Peyer's patch (tissue), 4 donors: Measurements from ENCODE around the gene CADPS. TPM values are rescaled to one million over a fixed set of nuclear protein-coding genes. Genes with fewer than 3 reads are reported as not detected.

Experiments
- DNase-seq, 3 donors: peaks; one replicate each; pipeline ENCODE4 v3.0.0-alpha.2; 2017 to 2019
- H3K27ac ChIP-seq, 4 donors: fragments of 200-600 bp; sonication (generic); one replicate each; pipeline ENCODE4 v1.5.1; 2016 to 2019
- H3K27me3 ChIP-seq, 2 donors: fragments of 200-600 bp; sonication (generic); one replicate each; pipeline ENCODE4 v1.5.1; 2019
- H3K36me3 ChIP-seq, 3 donors: fragments of 200-600 bp; sonication (generic); one replicate each; pipeline ENCODE4 v1.5.1; 2016 to 2019
- H3K4me1 ChIP-seq, 4 donors: fragments of 200-600 bp; sonication (generic); one replicate each; pipeline ENCODE4 v1.5.1; 2016 to 2019
- H3K4me3 ChIP-seq, 4 donors: fragments of 200-600 bp; sonication (generic); 1 replicate in 3 of 4; 2 replicates in 1 of 4; pipeline ENCODE4 v1.5.1; 2016 to 2019; ENCODE audit warnings: mild to moderate bottlenecking in 1 of 4
- H3K9me3 ChIP-seq, 4 donors: fragments of 200-600 bp; sonication (generic); one replicate each; pipeline ENCODE4 v1.5.1; 2016 to 2019; ENCODE audit warnings: mild to moderate bottlenecking in 1 of 4
- CTCF ChIP-seq, 6 experiments: fragments of 450-650 bp in 4 of 6; fragments of 200-600 bp in 2 of 6; sonication (generic) in 1 of 6; IDR thresholded peaks; one replicate each; pipeline ENCODE4 v1.5.1; 2017 to 2019; ENCODE audit warnings: antibody characterized with exemption in 6 of 6, mild to moderate bottlenecking in 3 of 6, moderate library complexity in 1 of 6
- POLR2A ChIP-seq, 2 donors: fragments of 450-650 bp; IDR thresholded peaks; one replicate each; pipeline ENCODE4 v1.5.1; 2017; ENCODE audit warnings: antibody characterized with exemption in 2 of 2, mild to moderate bottlenecking in 2 of 2, moderate library complexity in 2 of 2
- total RNA-seq, 4 donors: library from RNA; depleted of rRNA; stranded (reverse); fragments of >200 nt; gene quantifications; one replicate each; pipeline ENCODE4 v1.1.0, GENCODE V29; 2016

CADPS gene
- total RNA-seq, 4 donors from 2014 or later: 6.4 to 29.7 (median 18.1) TPM

- Histone ChIP-seq H3K9me3 (no peaks in the 10 kb centered on the region), H3K27me3 (no peaks in the 10 kb centered on the region), H3K4me3 (no peak overlapping the region), H3K27ac (peak overlapping the region in 1 of 4 donors; percentile 20), H3K4me1 (peaks cover 0 to 20% (median 2%) of the 10 kb centered on the region in 4 donors), H3K36me3 (no peaks in the 10 kb centered on the region)
- DNase-seq: no peak
- TF ChIP-seq POLR2A (IDR thresholded peaks at IDR 0.05) (no peak), CTCF (IDR thresholded peaks at IDR 0.05) (no peak)
Measured at GRCh38 chr3:62918777-62919176, 43.6 kb upstream of the CADPS start.

GRCh38 chr3:62918131-62918530 lies 42.9 kb upstream of the CADPS start:
- Histone ChIP-seq H3K36me3 (no peaks in the 10 kb centered on the region), H3K27ac (peak overlapping the region in 1 of 4 donors; percentile 20), H3K27me3 (no peaks in the 10 kb centered on the region), H3K4me3 (no peak overlapping the region), H3K9me3 (no peaks in the 10 kb centered on the region), H3K4me1 (peaks cover 0 to 20% (median 2%) of the 10 kb centered on the region in 4 donors)
- no peak for TF ChIP-seq CTCF (IDR thresholded peaks at IDR 0.05)
- no peak for TF ChIP-seq POLR2A (IDR thresholded peaks at IDR 0.05)
- peak in 1 of 3 donors; percentile 60 for DNase-seq

GRCh38 chr3:62911526-62911925 lies 36.3 kb upstream of the CADPS start:
- no peaks in the 10 kb centered on the region for H3K27me3 ChIP-seq
- no peaks in the 10 kb centered on the region for H3K36me3 ChIP-seq
- no peaks in the 10 kb centered on the region for H3K9me3 ChIP-seq
- no peak for DNase-seq
- H3K4me1 ChIP-seq: no peaks in the 10 kb centered on the region
- H3K27ac ChIP-seq: peak overlapping the region in 1 of 4 donors; percentile 1
- TF ChIP-seq CTCF (IDR thresholded peaks at IDR 0.05) (no peak), POLR2A (IDR thresholded peaks at IDR 0.05) (no peak)
- no peak overlapping the region for H3K4me3 ChIP-seq

GRCh38 chr3:62905331-62905730 lies 30.1 kb upstream of the CADPS start:
- no peaks in the 10 kb centered on the region for H3K9me3 ChIP-seq
- no peaks in the 10 kb centered on the region for H3K36me3 ChIP-seq
- no peak overlapping the region for H3K27ac ChIP-seq
- H3K4me1 ChIP-seq: no peaks in the 10 kb centered on the region
- no peak for TF ChIP-seq CTCF (IDR thresholded peaks at IDR 0.05)
- no peak for TF ChIP-seq POLR2A (IDR thresholded peaks at IDR 0.05)
- H3K27me3 ChIP-seq: no peaks in the 10 kb centered on the region
- H3K4me3 ChIP-seq: no peak overlapping the region
- no peak for DNase-seq

- TF ChIP-seq CTCF (IDR thresholded peaks at IDR 0.05) (no peak), POLR2A (IDR thresholded peaks at IDR 0.05) (no peak)
- Histone ChIP-seq H3K27ac (no peak overlapping the region), H3K36me3 (no peaks in the 10 kb centered on the region), H3K9me3 (no peaks in the 10 kb centered on the region), H3K27me3 (no peaks in the 10 kb centered on the region), H3K4me1 (no peaks in the 10 kb centered on the region), H3K4me3 (no peak overlapping the region)
- DNase-seq: no peak
Measured at GRCh38 chr3:62898530-62899496, 23.6 kb upstream of the CADPS start.
